HG02885 (cell line): ENCODE results near the gene CTNND2.

Source experiments
- ATAC-seq: cut with Tn5 transposase; IDR thresholded peaks from one replicate; pipeline ENCODE4 v1.9.1; 2021; ENCODE audit warnings: mild to moderate bottlenecking; ENCODE audit not compliant: unreplicated experiment, poor library complexity

Gene CTNND2

GRCh38 chr5:11547140-11547539, 357.1 kb downstream of the CTNND2 start:
- no peak for ATAC-seq

GRCh38 chr5:11540112-11540511, 364.1 kb downstream of the CTNND2 start:
- ATAC-seq = no peak

GRCh38 chr5:11531811-11532555, 372.3 kb downstream of the CTNND2 start:
- no peak for ATAC-seq

- no peak for ATAC-seq
These were observed 375.5 kb downstream of the CTNND2 start for GRCh38 chr5:11528720-11529119.

GRCh38 chr5:11527652-11528349, 376.4 kb downstream of the CTNND2 start:
- no peak for ATAC-seq

- ATAC-seq = no peak
These were observed 379.2 kb downstream of the CTNND2 start for GRCh38 chr5:11525020-11525419.

- ATAC-seq = no peak
These were observed 380.1 kb downstream of the CTNND2 start for GRCh38 chr5:11524188-11524587.

GRCh38 chr5:11522796-11523195, 381.4 kb downstream of the CTNND2 start:
- no peak for ATAC-seq

GRCh38 chr5:11520241-11520930, 383.9 kb downstream of the CTNND2 start:
- no peak for ATAC-seq

- ATAC-seq = no peak
These were observed 385.0 kb downstream of the CTNND2 start for GRCh38 chr5:11519236-11519635.

- ATAC-seq = no peak
These were observed 385.6 kb downstream of the CTNND2 start for GRCh38 chr5:11518676-11519075.

- no peak for ATAC-seq
These were observed 389.4 kb downstream of the CTNND2 start for GRCh38 chr5:11514705-11515432.

- ATAC-seq = no peak
These were observed 392.4 kb downstream of the CTNND2 start for GRCh38 chr5:11511878-11512277.

GRCh38 chr5:11510889-11511288, 393.4 kb downstream of the CTNND2 start:
- ATAC-seq = no peak

- no peak for ATAC-seq
These were observed 394.5 kb downstream of the CTNND2 start for GRCh38 chr5:11509793-11510192.

- no peak for ATAC-seq
These were observed 396.9 kb downstream of the CTNND2 start for GRCh38 chr5:11507156-11507910.

- ATAC-seq = no peak
These were observed 399.4 kb downstream of the CTNND2 start for GRCh38 chr5:11504886-11505193.

GRCh38 chr5:11504065-11504885, 400.0 kb downstream of the CTNND2 start:
- no peak for ATAC-seq

- ATAC-seq = no peak
These were observed 401.5 kb downstream of the CTNND2 start for GRCh38 chr5:11502783-11503182.
